Skeletal muscle satellite cell (primary cell): ENCODE results near the gene KCNH5.
"Not testable (repeated sequence)": the region's sequence is repeated elsewhere in the genome, so short reads cannot be mapped to it uniquely, and the experiment has no call there.

ENCODE experiments used
- H3K27me3 ChIP-seq: 2 replicates; pipeline ENCODE4 v1.7.0; 2013; ENCODE audit warnings: low read length; ENCODE audit not compliant: control insufficient read depth, insufficient read depth
- H3K36me3 ChIP-seq: 2 replicates; pipeline ENCODE4 v1.7.0; 2013; ENCODE audit warnings: mild to moderate bottlenecking, control low read depth, low read length; ENCODE audit not compliant: insufficient read depth
- H3K4me1 ChIP-seq: 2 replicates; pipeline ENCODE4 v1.7.0; 2013; ENCODE audit warnings: low read length; ENCODE audit not compliant: control insufficient read depth, insufficient read depth
- H3K4me2 ChIP-seq: 2 replicates; pipeline ENCODE4 v1.7.0; 2013; ENCODE audit warnings: mild to moderate bottlenecking, low read length
- H3K4me3 ChIP-seq: 2 replicates; pipeline ENCODE4 v1.7.0; 2013; ENCODE audit warnings: low read length
- H3K9ac ChIP-seq: 2 replicates; pipeline ENCODE4 v1.7.0; 2013; ENCODE audit warnings: mild to moderate bottlenecking, low read depth, low read length, moderate library complexity
- H3K9me3 ChIP-seq: replicated peaks from 2 replicates; pipeline ENCODE4 v1.7.0; 2013; ENCODE audit warnings: mild to moderate bottlenecking, control low read depth, low read length

The KCNH5 gene

DNA sequence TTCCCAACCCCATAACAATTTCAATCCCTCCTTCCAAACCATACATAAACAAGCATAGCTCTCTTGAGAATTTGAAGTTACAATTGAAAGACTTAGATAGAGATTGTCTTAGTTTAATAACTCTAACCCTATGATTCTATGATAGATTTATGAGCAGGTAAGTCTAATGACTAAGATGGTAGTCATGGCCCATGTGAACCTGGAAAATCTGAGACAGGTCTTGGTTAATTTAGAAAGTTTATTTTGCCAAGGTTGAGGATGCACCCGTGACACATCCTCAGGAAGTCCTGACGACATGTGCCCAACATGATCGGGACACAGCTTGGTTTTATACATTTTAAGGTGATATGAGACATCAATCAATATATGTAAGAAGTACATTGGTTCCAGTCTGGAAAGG is 248.8 kb downstream of the KCNH5 start:
- Histone ChIP-seq H3K4me2 (no peak overlapping the region), H3K36me3 (no peaks in the 10 kb centered on the region), H3K4me3 (no peak overlapping the region), H3K9me3 (no peaks in the 10 kb centered on the region), H3K27me3 (no peaks in the 10 kb centered on the region), H3K4me1 (no peaks in the 10 kb centered on the region), H3K9ac (no peak overlapping the region)

DNA sequence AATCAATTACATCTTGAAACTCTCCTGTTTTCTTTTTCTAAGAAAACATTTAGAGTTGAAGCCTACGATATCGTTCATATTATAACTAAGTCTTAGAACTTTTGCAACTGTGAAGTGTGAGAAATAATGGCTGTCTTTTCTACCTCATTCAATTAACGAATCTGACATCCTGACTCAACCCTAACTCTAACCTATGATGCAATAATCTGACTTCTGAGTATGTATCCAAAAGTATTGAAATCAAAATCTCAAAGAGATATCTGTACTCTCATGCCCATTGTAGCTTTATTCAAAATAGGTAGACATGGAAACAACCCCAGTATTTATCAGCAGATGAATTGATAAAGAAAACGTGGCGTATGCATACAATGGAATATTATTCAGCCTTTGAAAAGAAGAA is 252.7 kb downstream of the KCNH5 start:
- no peaks in the 10 kb centered on the region for H3K36me3 ChIP-seq
- no peak overlapping the region for H3K9ac ChIP-seq
- H3K4me2 ChIP-seq = no peak overlapping the region
- H3K27me3 ChIP-seq = no peaks in the 10 kb centered on the region
- H3K9me3 ChIP-seq = no peaks in the 10 kb centered on the region
- H3K4me1 ChIP-seq = no peaks in the 10 kb centered on the region
- H3K4me3 ChIP-seq = no peak overlapping the region

DNA sequence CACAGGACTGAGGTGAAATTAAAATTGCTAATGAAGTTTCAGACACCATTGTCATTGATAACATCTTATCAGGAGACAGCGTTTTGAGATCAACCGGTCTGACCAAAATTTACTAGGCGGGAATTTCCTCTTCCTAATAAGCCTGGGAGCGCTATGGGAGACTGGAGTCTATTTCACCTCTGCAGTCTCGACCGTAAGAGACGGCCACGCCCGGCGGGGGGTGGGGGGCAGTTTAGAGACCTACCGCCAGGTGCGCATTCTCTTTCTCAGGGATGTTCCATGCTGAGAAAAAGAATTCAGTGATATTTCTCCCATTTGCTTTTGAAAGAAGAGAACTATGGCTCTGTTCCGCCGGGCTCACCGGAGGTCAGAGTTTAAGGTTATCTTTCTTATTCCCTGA is 263.9 kb downstream of the KCNH5 start:
- H3K4me2 ChIP-seq, H3K9ac ChIP-seq, H3K27me3 ChIP-seq, H3K4me3 ChIP-seq, H3K9me3 ChIP-seq, H3K4me1 ChIP-seq, H3K36me3 ChIP-seq: not testable (repeated sequence)

DNA sequence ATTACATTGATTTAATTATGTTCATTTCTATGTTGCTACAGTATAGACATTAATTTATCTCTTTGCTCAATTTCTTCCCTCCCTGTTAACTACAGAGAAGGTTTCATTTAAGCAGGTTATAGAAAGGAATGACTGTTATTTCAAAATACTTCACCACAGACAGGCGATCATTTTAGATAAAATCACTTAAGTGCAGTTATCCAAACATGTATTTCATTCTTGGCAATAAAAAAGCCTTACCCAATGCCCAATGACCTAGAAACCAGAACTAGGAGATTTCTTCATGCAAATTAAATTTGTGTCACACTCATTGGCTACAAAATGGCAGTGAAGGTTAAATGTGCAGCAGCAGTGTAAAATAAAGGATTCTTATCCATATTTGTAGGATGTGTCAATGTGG is 266.4 kb downstream of the KCNH5 start:
- H3K9me3 ChIP-seq = no peaks in the 10 kb centered on the region
- no peaks in the 10 kb centered on the region for H3K36me3 ChIP-seq
- H3K4me1 ChIP-seq = no peaks in the 10 kb centered on the region
- no peaks in the 10 kb centered on the region for H3K27me3 ChIP-seq
- H3K4me3 ChIP-seq = no peak overlapping the region
- no peak overlapping the region for H3K4me2 ChIP-seq
- no peak overlapping the region for H3K9ac ChIP-seq

DNA sequence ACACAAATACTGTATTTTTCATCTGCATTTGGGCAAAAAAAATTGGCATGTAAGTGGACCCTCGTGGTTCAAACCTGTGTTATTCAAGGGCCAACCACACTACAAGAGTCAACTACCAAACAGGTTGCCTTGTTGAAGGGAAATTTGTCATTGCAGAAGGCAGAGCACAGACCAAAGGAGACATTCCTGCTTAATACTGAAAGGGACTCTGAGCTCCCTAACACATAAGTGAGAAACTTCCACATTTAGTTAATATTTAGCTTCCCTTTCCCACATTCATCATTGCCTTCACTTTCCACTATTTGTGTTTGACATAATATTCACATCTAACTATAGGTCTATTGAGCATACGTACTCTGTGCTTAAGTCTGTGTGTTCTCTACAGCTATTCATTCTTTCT is 266.9 kb downstream of the KCNH5 start:
- H3K4me1 ChIP-seq = no peaks in the 10 kb centered on the region
- H3K4me3 ChIP-seq = no peak overlapping the region
- no peaks in the 10 kb centered on the region for H3K36me3 ChIP-seq
- H3K4me2 ChIP-seq = no peak overlapping the region
- H3K9ac ChIP-seq = no peak overlapping the region
- no peaks in the 10 kb centered on the region for H3K27me3 ChIP-seq
- H3K9me3 ChIP-seq = no peaks in the 10 kb centered on the region

DNA sequence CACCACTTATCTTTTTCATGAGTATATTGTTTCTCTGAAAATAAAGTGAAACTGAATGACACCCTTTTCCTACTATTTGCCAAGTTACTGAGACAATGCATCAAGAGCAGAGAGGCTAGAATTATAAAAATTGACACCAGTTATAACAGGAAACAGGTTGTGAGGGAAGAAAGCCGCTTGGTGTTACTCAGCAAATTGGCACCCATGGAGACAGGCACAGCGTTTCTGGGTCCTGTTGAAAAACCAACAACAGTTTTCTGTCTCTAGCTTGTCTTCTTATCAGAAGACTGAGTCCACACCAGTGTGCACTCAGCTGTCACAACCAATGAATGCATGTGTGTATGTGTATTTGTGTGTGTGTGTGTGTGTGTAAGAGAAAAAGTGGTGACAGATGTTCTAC is 267.7 kb downstream of the KCNH5 start:
- Histone ChIP-seq H3K36me3 (no peaks in the 10 kb centered on the region), H3K27me3 (no peaks in the 10 kb centered on the region), H3K4me2 (no peak overlapping the region), H3K9ac (no peak overlapping the region), H3K9me3 (no peaks in the 10 kb centered on the region), H3K4me1 (no peaks in the 10 kb centered on the region), H3K4me3 (no peak overlapping the region)

DNA sequence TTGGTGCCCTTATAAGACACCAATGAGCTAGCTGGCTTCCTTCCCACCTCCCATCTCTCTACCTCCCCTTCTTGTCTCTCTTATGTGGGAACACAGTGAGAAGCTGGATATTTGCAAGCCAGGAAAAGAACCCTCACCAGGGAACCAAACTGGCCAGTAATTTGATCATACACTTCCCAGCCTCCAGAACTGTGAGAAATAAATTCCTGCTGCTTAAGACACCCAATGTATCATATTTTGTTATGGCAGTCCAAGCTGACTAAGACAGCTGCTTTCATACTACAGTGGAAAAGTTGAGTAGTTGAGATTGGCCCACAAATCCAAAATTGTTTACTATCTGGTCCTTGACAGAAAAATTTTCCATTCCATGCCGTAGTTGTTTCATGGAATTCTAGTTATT is 269.0 kb downstream of the KCNH5 start:
- no peak overlapping the region for H3K9ac ChIP-seq
- no peak overlapping the region for H3K4me2 ChIP-seq
- H3K4me1 ChIP-seq = no peaks in the 10 kb centered on the region
- H3K4me3 ChIP-seq = no peak overlapping the region
- H3K27me3 ChIP-seq = no peaks in the 10 kb centered on the region
- H3K9me3 ChIP-seq = no peaks in the 10 kb centered on the region
- no peaks in the 10 kb centered on the region for H3K36me3 ChIP-seq

DNA sequence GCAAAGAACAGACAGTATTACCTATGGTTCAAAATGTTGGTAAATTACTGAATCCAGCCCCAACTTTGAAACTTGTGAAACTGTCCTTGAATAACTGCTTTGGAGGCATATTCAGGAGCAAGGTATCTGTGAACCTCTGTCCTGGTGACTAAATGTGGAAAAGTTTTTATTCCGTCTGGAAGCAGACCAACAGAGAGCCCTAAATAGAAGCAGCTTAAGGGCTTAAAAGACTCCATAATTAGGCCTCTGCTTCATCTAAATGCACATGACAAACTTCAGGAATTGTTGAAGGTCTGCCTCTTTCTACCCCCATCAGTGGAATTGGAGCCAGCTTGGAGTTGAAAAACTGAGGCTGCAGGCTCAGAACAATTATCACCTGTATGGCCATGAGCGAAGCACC is 276.5 kb downstream of the KCNH5 start:
- Histone ChIP-seq H3K9ac (no peak overlapping the region), H3K4me3 (no peak overlapping the region), H3K9me3 (no peaks in the 10 kb centered on the region), H3K27me3 (no peaks in the 10 kb centered on the region), H3K4me2 (no peak overlapping the region), H3K4me1 (no peaks in the 10 kb centered on the region), H3K36me3 (no peaks in the 10 kb centered on the region)

DNA sequence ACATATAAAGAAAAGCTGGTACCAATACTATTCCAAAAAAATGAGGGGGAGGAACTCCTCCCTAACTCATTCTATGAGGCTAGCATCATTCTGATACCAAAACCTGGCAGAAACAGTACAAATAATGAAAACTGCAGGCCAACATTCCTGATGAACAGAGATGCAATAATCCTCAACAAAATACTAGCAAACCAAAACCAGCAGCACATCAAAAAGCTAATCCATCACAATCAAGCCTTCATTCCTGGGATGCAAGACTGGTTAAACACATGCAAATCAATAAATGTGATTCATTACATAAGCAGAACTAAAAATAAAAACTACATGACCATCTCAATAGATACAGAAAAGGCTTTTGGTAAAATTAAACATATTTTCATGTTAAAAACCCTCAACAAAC is 281.3 kb downstream of the KCNH5 start:
- H3K36me3 ChIP-seq = no peaks in the 10 kb centered on the region
- H3K9me3 ChIP-seq = no peaks in the 10 kb centered on the region
- no peak overlapping the region for H3K4me3 ChIP-seq
- no peaks in the 10 kb centered on the region for H3K4me1 ChIP-seq
- H3K9ac ChIP-seq = no peak overlapping the region
- H3K27me3 ChIP-seq = no peaks in the 10 kb centered on the region
- no peak overlapping the region for H3K4me2 ChIP-seq

DNA sequence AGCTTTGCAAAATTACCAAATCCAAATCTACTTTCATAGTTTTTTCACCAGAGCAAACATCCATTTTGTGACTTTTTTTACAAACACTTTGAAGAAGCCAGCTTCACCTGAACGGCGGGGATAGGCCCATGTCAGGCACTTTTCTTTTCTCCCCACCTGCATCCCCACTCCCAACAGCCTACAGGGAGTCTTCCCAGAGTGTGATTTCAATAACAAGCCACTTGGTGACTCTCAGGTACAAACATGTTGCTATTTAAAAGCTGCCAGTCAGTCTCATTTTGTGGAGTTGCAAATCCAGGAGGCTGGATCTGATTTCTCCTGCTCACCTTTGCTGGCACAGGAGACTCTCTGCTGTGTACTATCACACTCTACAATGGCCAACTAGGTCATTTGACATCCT is 285.5 kb downstream of the KCNH5 start:
- Histone ChIP-seq H3K27me3 (no peaks in the 10 kb centered on the region), H3K4me2 (no peak overlapping the region), H3K4me3 (no peak overlapping the region), H3K36me3 (no peaks in the 10 kb centered on the region), H3K9ac (no peak overlapping the region), H3K4me1 (no peaks in the 10 kb centered on the region), H3K9me3 (no peaks in the 10 kb centered on the region)

DNA sequence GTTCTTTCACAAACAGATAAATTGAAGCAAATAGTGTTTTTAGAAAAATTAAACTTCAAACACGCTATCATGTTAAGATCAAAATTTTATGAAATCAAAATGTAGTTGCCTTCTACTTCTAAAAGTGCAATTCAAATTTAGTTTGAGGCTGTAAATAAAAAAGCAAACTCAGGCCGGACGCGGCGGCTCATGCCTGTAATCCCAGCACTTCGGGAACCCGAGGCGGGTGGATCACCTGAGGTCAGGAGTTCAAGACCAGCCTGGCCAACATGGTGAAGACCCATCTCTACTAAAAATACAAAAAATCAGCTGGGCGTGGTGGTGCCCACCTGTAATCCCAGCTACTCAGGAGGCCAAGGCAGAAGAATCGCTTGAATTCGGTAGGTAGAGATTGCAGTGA is 298.4 kb downstream of the KCNH5 start:
- H3K9me3 ChIP-seq, H3K4me1 ChIP-seq, H3K4me2 ChIP-seq, H3K9ac ChIP-seq, H3K27me3 ChIP-seq, H3K4me3 ChIP-seq, H3K36me3 ChIP-seq: not testable (repeated sequence)

DNA sequence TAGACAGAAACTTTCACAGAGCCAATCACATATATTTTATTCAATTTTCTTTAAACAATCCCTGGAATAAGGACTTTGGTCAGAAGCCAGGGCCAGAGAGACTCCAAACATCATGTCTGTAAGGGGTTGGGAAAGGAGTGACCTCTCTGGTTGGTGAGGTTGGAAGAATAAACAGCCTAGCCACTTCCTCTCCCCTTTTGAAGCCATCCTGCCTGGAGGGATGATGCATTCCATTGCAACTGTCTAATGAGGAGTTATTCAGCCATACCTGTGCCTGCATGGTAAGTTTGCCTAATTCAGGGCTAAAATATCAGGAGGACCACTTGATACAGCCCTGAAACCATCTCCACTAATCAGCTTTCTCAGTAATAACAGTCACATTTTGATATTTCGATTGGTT is 299.8 kb downstream of the KCNH5 start:
- Histone ChIP-seq H3K27me3 (no peaks in the 10 kb centered on the region), H3K36me3 (no peaks in the 10 kb centered on the region), H3K4me3 (no peak overlapping the region), H3K9ac (no peak overlapping the region), H3K9me3 (no peaks in the 10 kb centered on the region), H3K4me1 (no peaks in the 10 kb centered on the region), H3K4me2 (no peak overlapping the region)

DNA sequence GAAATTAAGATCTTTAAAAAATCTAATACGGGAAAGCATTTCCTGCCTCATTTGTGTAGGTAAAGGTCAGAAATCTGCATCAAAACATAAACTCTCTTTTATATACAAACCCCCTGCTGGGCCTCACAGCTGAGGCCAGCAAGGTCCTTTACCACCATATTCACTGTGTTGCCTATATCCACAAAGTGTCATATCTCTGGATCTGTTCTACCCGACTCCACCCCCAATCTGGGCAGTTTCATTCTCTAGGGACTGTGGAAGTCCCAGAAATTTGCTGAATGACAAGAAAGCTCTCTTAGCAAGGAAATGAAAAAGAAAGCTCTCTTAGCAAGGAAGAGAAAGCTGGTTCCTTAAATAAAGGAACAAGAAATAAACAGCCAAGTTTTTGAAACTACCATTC is 301.7 kb downstream of the KCNH5 start:
- H3K9ac ChIP-seq = no peak overlapping the region
- no peak overlapping the region for H3K4me3 ChIP-seq
- no peaks in the 10 kb centered on the region for H3K27me3 ChIP-seq
- H3K4me1 ChIP-seq = no peaks in the 10 kb centered on the region
- no peaks in the 10 kb centered on the region for H3K36me3 ChIP-seq
- H3K9me3 ChIP-seq = no peaks in the 10 kb centered on the region
- no peak overlapping the region for H3K4me2 ChIP-seq
